Stimulated activated CD4-positive, alpha-beta T cell treated with anti-CD3 and anti-CD28 coated beads, TNF-alpha, amount 100 ng/mL, for 4 hours (primary cell): Measurements from ENCODE around the gene MAPK4.
"Not testable (repeated sequence)": the region's sequence is repeated elsewhere in the genome, so short reads cannot be mapped to it uniquely, and the experiment has no call there.

ENCODE experiments used
- DNase-seq, 3 experiments: peaks; one replicate each; pipeline ENCODE4 v3.0.0-alpha.2; 2020; ENCODE audit warnings: low read depth in 3 of 3

MAPK4 gene

DNA sequence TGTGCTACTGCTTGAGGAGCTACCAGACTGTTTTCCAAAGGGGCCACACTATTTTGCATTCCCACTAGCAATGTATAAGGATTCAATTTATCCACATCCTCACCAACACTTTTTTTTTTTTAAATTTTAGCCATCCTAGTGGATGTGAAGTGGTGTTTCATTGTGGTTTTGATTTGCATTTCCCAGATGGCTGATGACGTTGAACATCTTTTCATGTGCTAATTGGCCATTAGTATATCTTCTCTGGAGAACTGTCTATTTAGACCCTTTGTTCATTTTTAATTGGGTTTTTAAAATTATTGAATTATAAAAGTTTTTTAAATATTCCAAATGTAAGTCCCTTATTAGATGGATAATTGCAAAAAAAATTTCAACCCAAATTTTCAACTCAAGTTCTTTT is 121.1 kb downstream of the MAPK4 start:
- DNase-seq = no peak

GRCh38 chr18:50682852-50683251 is 123.0 kb downstream of the MAPK4 start:
- DNase-seq = no peak

- DNase-seq = no peak
Measured at GRCh38 chr18:50686409-50686808, 126.5 kb downstream of the MAPK4 start.

- DNase-seq = no peak
Measured at GRCh38 chr18:50687491-50687890, 127.6 kb downstream of the MAPK4 start.

DNA sequence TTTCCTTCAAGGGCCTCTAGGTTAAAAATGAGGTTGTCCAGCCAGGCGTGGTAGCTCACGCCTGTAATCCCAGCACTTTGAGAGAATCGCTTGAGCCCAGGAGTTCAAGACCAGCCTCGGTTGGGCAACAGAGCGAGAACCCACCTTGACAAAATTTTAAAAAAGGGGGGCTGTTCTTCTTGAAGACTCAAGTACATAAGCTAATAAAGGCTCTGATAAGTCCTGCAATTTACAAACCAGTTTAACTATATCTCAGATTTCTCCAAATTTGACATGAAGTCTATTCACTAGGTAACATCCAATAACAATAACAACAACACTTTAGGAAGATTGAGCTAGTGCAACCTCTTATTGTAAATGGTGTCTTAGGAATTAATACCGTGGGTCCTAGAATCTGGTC is 129.7 kb downstream of the MAPK4 start:
- DNase-seq = no peak

- DNase-seq = no peak
Measured at GRCh38 chr18:50694147-50694546, 134.3 kb downstream of the MAPK4 start.

GRCh38 chr18:50695431-50696176 is 135.7 kb downstream of the MAPK4 start:
- DNase-seq = no peak

- DNase-seq = no peak
Measured at GRCh38 chr18:50696436-50696835, 136.5 kb downstream of the MAPK4 start.

DNA sequence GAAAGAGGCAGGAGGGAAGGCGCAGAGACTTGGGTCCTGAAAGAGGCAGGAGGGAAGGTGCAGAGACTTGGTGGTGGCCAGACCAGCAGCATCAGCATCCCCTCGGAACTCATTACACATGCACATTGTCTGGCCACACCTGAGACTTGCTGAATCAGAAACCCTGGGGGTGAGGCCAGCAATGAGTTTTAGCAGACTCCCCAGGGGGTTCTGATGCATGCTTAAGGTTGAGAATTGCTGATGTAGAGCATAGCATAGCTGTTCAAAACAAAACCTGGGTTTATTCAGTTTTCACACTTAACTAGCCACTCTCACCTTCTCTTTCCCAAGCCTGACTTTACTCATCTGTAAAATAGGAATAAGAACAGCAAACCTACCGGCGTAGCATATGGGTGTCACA is 137.0 kb downstream of the MAPK4 start:
- no peak for DNase-seq

GRCh38 chr18:50697509-50697908 is 137.6 kb downstream of the MAPK4 start:
- no peak for DNase-seq

- DNase-seq = no peak
Measured at GRCh38 chr18:50700245-50701165, 140.6 kb downstream of the MAPK4 start.

- no peak for DNase-seq
Measured at GRCh38 chr18:50704357-50704940, 144.6 kb downstream of the MAPK4 start.

- DNase-seq = no peak
Measured at GRCh38 chr18:50706199-50706598, 146.3 kb downstream of the MAPK4 start.

DNA sequence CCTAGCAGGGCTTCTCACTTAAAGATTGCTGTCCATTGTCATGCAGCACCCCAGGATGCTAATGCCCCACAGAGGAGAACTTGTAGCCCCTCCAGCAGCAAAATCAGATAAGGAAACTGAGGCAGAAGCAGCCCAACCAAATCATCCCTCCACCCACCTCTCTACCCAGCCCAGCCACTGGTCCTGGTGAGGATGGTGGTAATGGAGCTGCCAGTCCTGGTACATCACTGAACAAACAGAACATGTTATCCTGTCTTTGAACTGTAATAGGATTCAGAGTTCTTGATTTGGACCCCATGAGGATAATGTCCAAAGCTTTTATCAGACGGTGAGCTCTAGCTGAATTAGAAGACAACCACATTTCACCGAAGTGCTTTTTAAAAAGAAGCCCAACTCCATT is 146.8 kb downstream of the MAPK4 start:
- no peak for DNase-seq

DNA sequence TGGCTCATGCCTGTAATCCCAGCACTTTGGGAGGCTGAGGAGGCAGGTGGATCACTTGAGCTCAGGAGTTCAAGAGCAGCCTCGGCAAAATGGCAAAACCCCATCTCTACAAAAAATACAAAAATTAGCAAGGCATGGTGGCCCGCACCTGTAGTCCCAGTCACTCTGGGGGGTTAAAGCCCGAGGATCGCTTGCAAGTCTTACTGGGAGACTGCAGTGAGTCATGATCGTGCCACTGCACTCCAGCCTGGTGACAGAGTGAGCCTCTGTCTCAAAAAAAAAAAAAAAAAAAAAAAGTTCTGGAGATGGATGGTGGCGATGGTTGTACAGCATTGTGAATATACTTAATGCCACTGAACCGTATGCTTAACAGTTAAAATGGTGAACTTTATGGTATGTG is 147.4 kb downstream of the MAPK4 start:
- not testable (repeated sequence) for DNase-seq

DNA sequence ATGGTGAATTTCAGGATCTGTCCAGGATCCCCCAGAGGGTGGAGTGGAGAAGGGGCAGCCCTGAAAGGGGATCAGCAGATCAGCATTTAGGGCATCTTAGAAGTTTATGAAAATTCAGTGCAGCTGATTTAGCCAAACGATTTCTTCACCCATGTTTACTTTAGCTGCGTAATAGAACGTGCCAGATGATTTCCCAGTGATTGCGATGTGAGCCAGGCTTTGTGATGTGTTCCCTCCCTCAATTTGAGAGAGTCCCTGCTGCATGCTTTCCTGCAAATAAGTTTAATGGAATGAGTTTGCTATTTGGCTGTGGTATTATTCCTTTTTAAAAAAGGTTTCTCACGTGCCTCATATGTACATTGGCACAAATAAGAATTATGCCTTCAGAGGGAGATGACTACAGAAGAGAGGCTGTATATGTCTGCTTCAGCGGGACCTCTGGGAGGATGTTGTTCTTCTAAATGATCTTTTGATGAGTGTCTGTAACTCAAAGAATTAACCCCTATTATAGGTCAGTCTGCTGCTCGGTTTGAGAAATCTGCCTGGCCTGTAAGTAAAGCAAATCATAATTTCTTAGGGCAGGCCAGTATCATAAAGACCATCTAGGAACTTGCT is 148.1 kb downstream of the MAPK4 start:
- no peak for DNase-seq

DNA sequence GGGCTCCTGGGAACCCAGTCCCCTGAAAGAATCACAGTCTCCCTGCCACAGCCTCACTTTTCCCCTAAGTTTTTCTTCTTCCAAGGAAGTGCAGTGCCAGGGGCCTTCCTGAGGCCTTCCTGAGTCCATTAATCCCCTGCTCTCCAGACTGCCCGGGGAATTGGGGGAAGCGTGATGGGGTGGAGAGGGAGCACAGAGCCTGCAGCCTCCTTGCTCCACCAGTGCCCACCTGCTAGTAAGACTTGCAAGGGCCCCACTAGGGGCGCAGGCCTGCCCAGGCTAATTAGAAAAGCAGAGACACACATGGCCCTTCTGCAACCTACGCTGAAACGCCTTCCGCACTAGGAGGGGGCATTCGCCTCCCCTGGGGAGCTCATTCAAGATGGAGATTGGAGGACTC is 149.3 kb downstream of the MAPK4 start:
- no peak for DNase-seq

GRCh38 chr18:50711386-50711785 is 151.5 kb downstream of the MAPK4 start:
- DNase-seq = no peak

- DNase-seq = no peak
Measured at GRCh38 chr18:50715919-50716318, 156.0 kb downstream of the MAPK4 start.

DNA sequence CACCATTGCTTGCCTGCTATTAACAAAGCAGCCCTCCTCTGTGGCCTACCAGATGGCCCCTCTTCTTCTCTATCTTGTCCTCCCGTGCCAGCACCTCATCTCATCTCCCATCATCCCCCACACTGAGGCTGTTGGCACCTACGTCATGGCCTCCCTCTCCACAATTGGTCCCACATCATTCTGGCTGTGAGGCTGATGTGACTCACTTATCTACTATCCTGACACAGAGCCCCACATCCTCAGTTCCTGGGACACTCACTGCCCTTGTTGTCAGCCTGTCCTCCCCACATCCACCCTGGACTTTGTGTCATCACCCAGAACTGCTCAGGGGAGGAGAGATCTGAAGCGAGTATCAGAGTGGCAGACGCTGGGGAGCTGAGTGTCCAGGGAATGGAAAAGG is 157.0 kb downstream of the MAPK4 start:
- DNase-seq = no peak

DNA sequence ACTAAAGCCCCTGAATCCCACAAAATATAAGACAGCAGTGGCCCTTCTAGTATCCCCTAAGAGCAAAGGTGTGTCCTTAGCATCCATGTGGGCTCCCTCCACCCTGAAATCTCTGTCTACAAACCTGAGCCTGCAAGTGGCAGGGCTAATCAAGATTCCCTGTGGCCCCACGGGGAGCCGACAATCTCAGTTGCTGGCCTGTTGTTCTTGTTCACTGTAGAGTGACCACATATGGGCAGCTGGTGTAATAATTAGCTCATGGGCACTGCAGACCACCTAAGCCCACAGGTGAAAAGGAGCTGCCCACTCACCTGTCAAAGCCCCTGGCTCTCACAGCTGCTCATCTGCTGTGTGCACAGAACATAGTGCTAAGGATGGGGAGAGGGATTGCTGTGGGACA is 157.7 kb downstream of the MAPK4 start:
- no peak for DNase-seq
